H9 (cell line): ENCODE measurements around the gene GTF3C5. TPM values are rescaled to one million over a fixed set of nuclear protein-coding genes. Genes with fewer than 3 reads are reported as not detected.

Experiments used
- DNase-seq: peaks from one replicate; pipeline ENCODE4 v3.0.0-alpha.2; 2017
- H2AFZ ChIP-seq: one replicate; pipeline ENCODE4 v1.6.1; 2013; ENCODE audit warnings: mild to moderate bottlenecking, low read length, control low read depth, moderate library complexity
- H2AK5ac ChIP-seq: 2 replicates; pipeline ENCODE4 v1.6.1; 2013; ENCODE audit warnings: low read length, control low read depth, mixed read lengths; ENCODE audit not compliant: insufficient read length
- H2BK120ac ChIP-seq: one replicate; pipeline ENCODE4 v1.6.1; 2013; ENCODE audit warnings: low read depth, mild to moderate bottlenecking, low read length, control low read depth, inconsistent platforms; ENCODE audit not compliant: poor library complexity, severe bottlenecking
- H2BK12ac ChIP-seq: 2 replicates; pipeline ENCODE4 v1.6.1; 2013; ENCODE audit warnings: low read length, control low read depth, mixed read lengths, low read depth; ENCODE audit not compliant: insufficient read length
- H2BK15ac ChIP-seq: 2 replicates; pipeline ENCODE4 v1.6.1; 2013; ENCODE audit warnings: low read depth, low read length, control low read depth
- H2BK20ac ChIP-seq: one replicate; pipeline ENCODE4 v1.6.1; 2013; ENCODE audit warnings: low read depth, mild to moderate bottlenecking, low read length, control low read depth, inconsistent platforms; ENCODE audit not compliant: poor library complexity, severe bottlenecking
- H2BK5ac ChIP-seq: 2 replicates; pipeline ENCODE4 v1.6.1; 2013; ENCODE audit warnings: low read length, control low read depth, mixed read lengths; ENCODE audit not compliant: insufficient read length
- H3K14ac ChIP-seq: 2 replicates; pipeline ENCODE4 v1.6.1; 2013; ENCODE audit warnings: low read length, control low read depth; ENCODE audit not compliant: insufficient read depth
- H3K18ac ChIP-seq: 2 replicates; pipeline ENCODE4 v1.6.1; 2013; ENCODE audit warnings: low read depth, mild to moderate bottlenecking, mixed read lengths, low read length, control low read depth; ENCODE audit not compliant: insufficient read length
- H3K23ac ChIP-seq: 2 replicates; pipeline ENCODE4 v1.6.1; 2013; ENCODE audit warnings: low read length, control low read depth, mixed read lengths, low read depth; ENCODE audit not compliant: insufficient read length
- H3K23me2 ChIP-seq: 2 replicates; pipeline ENCODE4 v1.6.1; 2013; ENCODE audit warnings: low read depth, mild to moderate bottlenecking, mixed read lengths, low read length, control low read depth; ENCODE audit not compliant: insufficient read length, poor library complexity, severe bottlenecking
- H3K27ac ChIP-seq: 2 replicates; pipeline ENCODE4 v1.5.1; 2013; ENCODE audit warnings: low read length, control low read depth, mixed read lengths, low read depth; ENCODE audit not compliant: insufficient read length
- H3K27me3 ChIP-seq: 2 replicates; pipeline ENCODE4 v1.6.1; 2013; ENCODE audit warnings: low read length, control low read depth, inconsistent platforms; ENCODE audit not compliant: insufficient read depth
- H3K4ac ChIP-seq: 2 replicates; pipeline ENCODE4 v1.6.1; 2013; ENCODE audit warnings: low read depth, mild to moderate bottlenecking, control low read depth, inconsistent platforms, low read length, moderate library complexity
- H3K4me1 ChIP-seq: 2 replicates; pipeline ENCODE4 v1.6.1; 2013; ENCODE audit warnings: low read length, control low read depth, inconsistent platforms; ENCODE audit not compliant: insufficient read depth
- H3K4me2 ChIP-seq: 2 replicates; pipeline ENCODE4 v1.6.1; 2013; ENCODE audit warnings: low read length, control low read depth, mixed read lengths; ENCODE audit not compliant: insufficient read length, insufficient read depth
- H3K56ac ChIP-seq: 2 replicates; pipeline ENCODE4 v1.6.1; 2013; ENCODE audit warnings: low read depth, mild to moderate bottlenecking, mixed read lengths, low read length, control low read depth; ENCODE audit not compliant: insufficient read length
- H3K79me1 ChIP-seq: 2 replicates; pipeline ENCODE4 v1.6.1; 2013; ENCODE audit warnings: low read depth, mild to moderate bottlenecking, moderate library complexity, low read length, control low read depth, inconsistent platforms; ENCODE audit not compliant: insufficient read depth, poor library complexity, severe bottlenecking
- H3K79me2 ChIP-seq: 2 replicates; pipeline ENCODE4 v1.6.1; 2013; ENCODE audit warnings: low read length, control low read depth, inconsistent platforms; ENCODE audit not compliant: insufficient read depth
- H3K9ac ChIP-seq: 2 replicates; pipeline ENCODE4 v1.6.1; 2013; ENCODE audit warnings: low read length, control low read depth, mixed read lengths; ENCODE audit not compliant: insufficient read length; ENCODE audit errors: extremely low read depth
- H3K9me3 ChIP-seq: one replicate; pipeline ENCODE4 v1.6.1; 2013; ENCODE audit warnings: low read depth, low read length, inconsistent platforms; ENCODE audit not compliant: control insufficient read depth
- H3T11ph ChIP-seq: one replicate; pipeline ENCODE4 v1.6.1; 2013; ENCODE audit warnings: mild to moderate bottlenecking, low read length, control low read depth, inconsistent platforms
- H4K20me1 ChIP-seq: one replicate; pipeline ENCODE4 v1.6.1; 2013; ENCODE audit not compliant: control insufficient read depth, insufficient read length, insufficient read depth
- H4K5ac ChIP-seq: 2 replicates; pipeline ENCODE4 v1.6.1; 2013; ENCODE audit warnings: low read depth, mild to moderate bottlenecking, mixed read lengths, low read length, control low read depth; ENCODE audit not compliant: insufficient read length
- H4K8ac ChIP-seq: replicated peaks from 2 replicates; pipeline ENCODE4 v1.6.1; 2013; ENCODE audit warnings: low read length, control low read depth, mixed read lengths, low read depth; ENCODE audit not compliant: insufficient read length
- H4K91ac ChIP-seq: 2 replicates; pipeline ENCODE4 v1.6.1; 2013; ENCODE audit warnings: low read depth, mild to moderate bottlenecking, moderate library complexity, mixed read lengths, low read length, control low read depth; ENCODE audit not compliant: insufficient read length
- H3K27ac Mint-ChIP-seq, 3 experiments: 2 replicates in 2 of 3; 3 replicates in 1 of 3; pipeline ENCODE4 v1.8.0; 2020 to 2021; ENCODE audit warnings: mixed read lengths in 3 of 3, mild to moderate bottlenecking in 1 of 3, moderate library complexity in 1 of 3
- H3K27me3 Mint-ChIP-seq: 2 replicates; pipeline ENCODE4 v1.8.0; 2021; ENCODE audit warnings: low read depth, mild to moderate bottlenecking, moderate library complexity, mixed read lengths
- H3K36me3 Mint-ChIP-seq, 3 experiments: 2 replicates in 2 of 3; 3 replicates in 1 of 3; pipeline ENCODE4 v1.8.0; 2020 to 2021; ENCODE audit warnings: low read depth in 3 of 3, mixed read lengths in 3 of 3; ENCODE audit not compliant: insufficient read depth in 1 of 3
- H3K4me1 Mint-ChIP-seq, 2 experiments: 2 replicates each; pipeline ENCODE4 v1.8.0; 2020; ENCODE audit warnings: mixed read lengths in 2 of 2
- H3K4me3 Mint-ChIP-seq, 2 experiments: 2 replicates in 1 of 2; 3 replicates in 1 of 2; pipeline ENCODE4 v1.8.0; 2020 to 2021; ENCODE audit warnings: mild to moderate bottlenecking in 2 of 2, mixed read lengths in 2 of 2, moderate library complexity in 1 of 2
- H3K9me3 Mint-ChIP-seq, 2 experiments: 2 replicates in 1 of 2; 3 replicates in 1 of 2; pipeline ENCODE4 v1.8.0; 2020; ENCODE audit warnings: mild to moderate bottlenecking in 2 of 2, mixed read lengths in 2 of 2, moderate library complexity in 1 of 2
- WGBS: extraction: QIAGEN DNeasy Blood & Tissue Kit; methylation state at CpG from one replicate; pipeline ENCODE4 v1.1.7; 2013; ENCODE audit warnings: missing lambda C conversion rate, low lambda C conversion rate, mixed read lengths; ENCODE audit not compliant: insufficient read length; ENCODE audit errors: extremely low coverage; 5-methylcytosine and 5-hydroxymethylcytosine counted together
- total RNA-seq: library from RNA; stranded (reverse); gene quantifications from 2 replicates; pipeline ENCODE4 v1.2.1, GENCODE V29; 2021
- TF ChIP-seq, protein P1 (sequence below): fragments of 200-600 bp; sonication (generic); conservative IDR thresholded peaks from 3 replicates; pipeline ENCODE4 v1.8.0; 2021; ENCODE audit warnings: antibody characterized with exemption, mild to moderate bottlenecking

The GTF3C5 gene
- total RNA-seq, 1 experiment from 2014 or later = 88.9 TPM

DNA sequence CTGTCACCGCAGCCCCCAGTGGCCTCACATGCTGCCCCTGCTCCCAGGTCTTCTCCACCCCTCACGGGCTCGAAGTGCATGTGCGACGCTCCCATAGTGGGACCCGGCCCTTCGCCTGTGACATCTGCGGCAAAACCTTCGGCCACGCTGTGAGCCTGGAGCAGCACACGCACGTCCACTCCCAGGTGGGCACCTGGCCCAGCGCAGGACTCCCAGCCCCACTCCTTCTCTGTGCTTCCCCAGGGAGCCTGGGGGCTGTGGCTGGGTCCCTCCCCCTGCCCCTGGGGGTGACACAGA, 41.8 kb upstream of the GTF3C5 start:
- TF ChIP-seq, protein P1, sequence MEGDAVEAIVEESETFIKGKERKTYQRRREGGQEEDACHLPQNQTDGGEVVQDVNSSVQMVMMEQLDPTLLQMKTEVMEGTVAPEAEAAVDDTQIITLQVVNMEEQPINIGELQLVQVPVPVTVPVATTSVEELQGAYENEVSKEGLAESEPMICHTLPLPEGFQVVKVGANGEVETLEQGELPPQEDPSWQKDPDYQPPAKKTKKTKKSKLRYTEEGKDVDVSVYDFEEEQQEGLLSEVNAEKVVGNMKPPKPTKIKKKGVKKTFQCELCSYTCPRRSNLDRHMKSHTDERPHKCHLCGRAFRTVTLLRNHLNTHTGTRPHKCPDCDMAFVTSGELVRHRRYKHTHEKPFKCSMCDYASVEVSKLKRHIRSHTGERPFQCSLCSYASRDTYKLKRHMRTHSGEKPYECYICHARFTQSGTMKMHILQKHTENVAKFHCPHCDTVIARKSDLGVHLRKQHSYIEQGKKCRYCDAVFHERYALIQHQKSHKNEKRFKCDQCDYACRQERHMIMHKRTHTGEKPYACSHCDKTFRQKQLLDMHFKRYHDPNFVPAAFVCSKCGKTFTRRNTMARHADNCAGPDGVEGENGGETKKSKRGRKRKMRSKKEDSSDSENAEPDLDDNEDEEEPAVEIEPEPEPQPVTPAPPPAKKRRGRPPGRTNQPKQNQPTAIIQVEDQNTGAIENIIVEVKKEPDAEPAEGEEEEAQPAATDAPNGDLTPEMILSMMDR = no peak
- Histone ChIP-seq H3K23ac (no peak overlapping the region), H3K79me1 (no peaks in the 10 kb centered on the region), H3K56ac (no peak overlapping the region), H3T11ph (no peak overlapping the region), H4K8ac (no peak overlapping the region), H2BK5ac (no peak overlapping the region), H2BK15ac (no peak overlapping the region), H3K9me3 (no peaks in the 10 kb centered on the region), H4K5ac (no peak overlapping the region), H3K4me1 (no peaks in the 10 kb centered on the region), H2BK12ac (no peak overlapping the region), H2AFZ (no peak overlapping the region), H4K91ac (no peak overlapping the region), H3K14ac (no peak overlapping the region), H3K9ac (no peak overlapping the region), H2AK5ac (no peak overlapping the region), H4K20me1 (no peaks in the 10 kb centered on the region), H2BK120ac (no peak overlapping the region), H3K23me2 (no peaks in the 10 kb centered on the region), H3K79me2 (no peaks in the 10 kb centered on the region), H3K4ac (no peak overlapping the region), H2BK20ac (no peak overlapping the region), H3K18ac (no peak overlapping the region), H3K27ac (no peak overlapping the region), H3K27me3 (no peaks in the 10 kb centered on the region), H3K4me2 (no peak overlapping the region)
- WGBS = no CpG with 5 or more reads among the region's 13 CpGs
- Mint-ChIP-seq H3K4me3 (no peak overlapping the region), H3K36me3 (no peaks in the 10 kb centered on the region), H3K27ac (no peak overlapping the region), H3K27me3 (peaks cover 55% of the 10 kb centered on the region), H3K4me1 (peaks cover 3 to 8% of the 10 kb centered on the region in 2 experiments; a peak in 3 of 4 replicates), H3K9me3 (peaks cover 0 to 6% of the 10 kb centered on the region in 2 experiments; a peak in 3 of 5 replicates)
- DNase-seq = no peak
